Urinary bladder (tissue), 4 donors: ENCODE measurements around the gene TRIM44. TPM values are rescaled to one million over a fixed set of nuclear protein-coding genes. Genes with fewer than 3 reads are reported as not detected.
"Not testable (repeated sequence)": the region's sequence is repeated elsewhere in the genome, so short reads cannot be mapped to it uniquely, and the experiment has no call there.

Experiments
- DNase-seq: peaks from one replicate; pipeline ENCODE4 v3.0.0-alpha.2; 2015; ENCODE audit errors: extremely low spot score
- H3K27ac ChIP-seq: one replicate; pipeline ENCODE4 v1.5.1; 2013; ENCODE audit warnings: low read depth, mild to moderate bottlenecking, moderate library complexity
- H3K36me3 ChIP-seq: one replicate; pipeline ENCODE4 v1.6.1; 2013; ENCODE audit warnings: mild to moderate bottlenecking, moderate library complexity; ENCODE audit not compliant: insufficient read depth
- H3K4me1 ChIP-seq: one replicate; pipeline ENCODE4 v1.6.1; 2013; ENCODE audit warnings: mild to moderate bottlenecking, moderate library complexity; ENCODE audit not compliant: insufficient read depth
- H3K4me3 ChIP-seq: one replicate; pipeline ENCODE4 v1.5.1; 2013; ENCODE audit warnings: low read depth, low read length
- WGBS: extraction: QIAGEN DNeasy Blood & Tissue Kit; methylation state at CpG from one replicate; pipeline ENCODE4 v1.1.7; 2013; 5-methylcytosine and 5-hydroxymethylcytosine counted together
- polyA plus RNA-seq: library from polyadenylated mRNA; stranded (reverse); fragments of 200-250 nt; gene quantifications from one replicate; pipeline ENCODE4 v1.2.3, GENCODE V29; 2013
- total RNA-seq: library from RNA; depleted of rRNA; stranded (reverse); fragments of >200 nt; gene quantifications from one replicate; pipeline ENCODE4 v1.2.3, GENCODE V29; 2014
- donor health status: healthy with polysubstance abuse.
- donor health status: healthy.

Gene TRIM44
- total and polyA plus RNA-seq, 2 donors: 16.0 to 24.3 TPM

DNA sequence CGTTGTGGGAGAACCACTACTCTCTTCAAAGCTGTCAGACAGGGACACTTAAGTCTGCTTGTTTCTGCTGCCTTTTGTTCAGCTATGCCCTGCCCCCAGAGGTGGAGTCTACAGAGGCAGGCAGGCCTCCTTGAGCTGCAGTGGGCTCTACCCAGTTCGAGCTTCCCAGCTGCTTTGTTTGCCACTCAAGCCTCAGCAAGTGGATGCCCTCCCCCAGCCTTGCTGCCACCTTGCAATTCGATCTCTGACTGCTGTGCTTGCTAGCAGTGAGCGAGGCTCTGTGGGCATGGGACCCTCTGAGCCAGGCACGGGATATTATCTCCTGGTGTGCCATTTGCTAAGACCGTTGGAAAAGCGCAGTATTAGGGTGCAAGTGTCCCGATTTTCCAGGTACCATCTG lies 116.4 kb downstream of the TRIM44 start:
- not testable (repeated sequence) for DNase-seq, H3K27ac ChIP-seq, H3K4me1 ChIP-seq, H3K4me3 ChIP-seq, H3K36me3 ChIP-seq
- WGBS: 98% methylated on average over 8 of the region's 8 CpGs

GRCh38 chr11:35779409-35779808 lies 116.8 kb downstream of the TRIM44 start:
- Histone ChIP-seq H3K4me1 (no peaks in the 10 kb centered on the region), H3K36me3 (no peaks in the 10 kb centered on the region), H3K4me3 (no peak overlapping the region), H3K27ac (no peak overlapping the region)
- no peak for DNase-seq
- WGBS: 98% methylated on average over 5 of the region's 5 CpGs

GRCh38 chr11:35780951-35781860 lies 118.6 kb downstream of the TRIM44 start:
- no peak for DNase-seq
- WGBS: 37% methylated on average over 7 of the region's 7 CpGs
- no peak overlapping the region for H3K4me3 ChIP-seq
- no peaks in the 10 kb centered on the region for H3K36me3 ChIP-seq
- no peak overlapping the region for H3K27ac ChIP-seq
- H3K4me1 ChIP-seq: no peaks in the 10 kb centered on the region

GRCh38 chr11:35781861-35782470 lies 119.4 kb downstream of the TRIM44 start:
- H3K27ac ChIP-seq: no peak overlapping the region
- DNase-seq: no peak
- H3K36me3 ChIP-seq: no peaks in the 10 kb centered on the region
- WGBS: 50% methylated on average over 3 of the region's 3 CpGs
- H3K4me3 ChIP-seq: no peak overlapping the region
- H3K4me1 ChIP-seq: no peaks in the 10 kb centered on the region

GRCh38 chr11:35783809-35784208 lies 121.2 kb downstream of the TRIM44 start:
- 89% methylated on average over 3 of the region's 3 CpGs for WGBS

DNA sequence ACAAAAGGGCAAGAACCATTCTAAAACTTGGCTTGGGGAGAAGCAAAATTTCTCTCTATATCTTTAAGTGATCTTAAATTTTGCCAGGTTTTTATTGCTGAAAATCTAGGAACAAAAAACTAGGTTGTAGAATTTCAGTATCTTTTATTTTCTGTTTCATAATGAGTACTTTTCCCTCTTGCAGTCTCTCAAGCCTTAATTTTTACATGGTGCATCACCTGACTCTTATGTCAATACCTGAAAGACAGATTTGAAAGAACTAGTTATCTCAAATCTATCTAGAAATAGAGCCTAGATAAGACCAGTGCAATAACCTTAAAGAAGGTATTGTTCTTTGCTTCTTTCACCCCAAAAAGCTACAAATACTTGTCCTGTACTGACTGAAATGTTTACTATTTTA lies 122.1 kb downstream of the TRIM44 start:
- H3K4me3 ChIP-seq: no peak overlapping the region
- no peak for DNase-seq
- no peaks in the 10 kb centered on the region for H3K36me3 ChIP-seq
- H3K4me1 ChIP-seq: no peaks in the 10 kb centered on the region
- no peak overlapping the region for H3K27ac ChIP-seq

More at GRCh38 chr11:35783809-35784208, 121.2 kb downstream of the TRIM44 start:
- no peak overlapping the region for H3K27ac ChIP-seq
- H3K4me1 ChIP-seq: no peaks in the 10 kb centered on the region
- no peak for DNase-seq
- H3K36me3 ChIP-seq: no peaks in the 10 kb centered on the region
- H3K4me3 ChIP-seq: no peak overlapping the region

DNA sequence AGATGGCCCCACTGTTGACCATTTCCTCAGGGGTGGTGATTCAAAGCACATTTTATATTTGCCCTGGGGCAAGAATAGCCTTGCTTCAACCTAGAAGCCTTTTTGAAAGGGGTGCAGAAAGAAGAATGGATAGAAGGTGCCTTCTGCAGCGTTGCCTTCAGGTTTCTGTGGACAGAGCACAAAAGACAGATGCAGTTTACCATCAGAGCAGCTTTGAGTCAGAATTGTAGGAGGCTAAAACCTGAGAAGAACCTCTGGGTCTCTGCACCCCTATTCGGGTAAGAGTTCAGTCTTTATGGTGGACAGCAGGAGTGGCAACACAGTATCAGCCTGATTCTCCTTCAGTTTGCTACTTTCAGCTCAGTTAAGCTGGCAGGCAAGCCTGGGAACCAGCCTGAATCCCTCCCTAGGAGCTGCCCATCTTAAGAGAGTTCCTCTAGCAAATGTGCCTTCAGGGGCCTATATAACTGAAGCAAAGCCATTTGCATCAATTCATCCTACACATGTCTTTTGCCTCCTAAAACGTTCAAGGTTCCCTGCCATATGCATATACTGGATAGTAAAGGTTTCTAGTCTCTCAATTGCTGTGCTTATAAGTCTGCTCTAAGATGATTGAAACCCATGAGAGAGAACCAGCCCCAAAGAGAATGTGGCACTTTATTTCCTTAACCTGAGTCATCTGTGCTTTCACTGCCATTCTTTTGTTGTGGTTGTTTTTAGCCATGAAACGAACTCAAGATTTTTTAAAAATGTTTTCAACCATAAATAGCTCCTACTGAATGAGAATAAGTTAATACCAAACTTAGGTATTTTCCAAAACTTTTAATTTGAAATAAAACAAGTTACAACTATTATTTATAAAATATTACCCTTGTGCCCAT lies 123.0 kb downstream of the TRIM44 start:
- H3K27ac ChIP-seq: no peak overlapping the region
- H3K4me3 ChIP-seq: no peak overlapping the region
- H3K4me1 ChIP-seq: no peaks in the 10 kb centered on the region
- DNase-seq: no peak
- 76% methylated on average over 4 of the region's 4 CpGs for WGBS
- no peaks in the 10 kb centered on the region for H3K36me3 ChIP-seq

DNA sequence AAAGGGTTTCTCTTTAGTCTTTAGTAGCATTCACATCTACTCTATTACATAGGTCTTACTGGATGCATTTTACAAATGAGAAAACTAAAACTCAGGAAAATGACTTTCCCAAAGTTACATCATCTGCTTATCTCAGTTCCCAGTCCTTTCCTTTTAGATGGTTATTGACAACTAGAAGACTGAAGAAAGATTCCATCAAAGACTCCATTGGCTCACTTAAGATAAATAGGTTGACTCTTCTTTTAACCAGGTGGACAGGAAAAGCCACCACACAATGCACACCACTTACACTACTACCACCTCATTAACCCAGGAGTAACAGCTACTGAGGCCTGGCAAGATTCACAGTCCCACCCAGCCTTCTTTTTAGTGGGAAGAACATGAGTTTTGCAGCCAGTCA lies 123.6 kb downstream of the TRIM44 start:
- no peaks in the 10 kb centered on the region for H3K36me3 ChIP-seq
- no peak overlapping the region for H3K4me3 ChIP-seq
- no peak overlapping the region for H3K27ac ChIP-seq
- no peaks in the 10 kb centered on the region for H3K4me1 ChIP-seq
- DNase-seq: no peak

- no peak overlapping the region for H3K4me3 ChIP-seq
- DNase-seq: no peak
- no peaks in the 10 kb centered on the region for H3K36me3 ChIP-seq
- no peak overlapping the region for H3K27ac ChIP-seq
- H3K4me1 ChIP-seq: no peaks in the 10 kb centered on the region
- 77% methylated on average over 7 of the region's 7 CpGs for WGBS
Observed at GRCh38 chr11:35787013-35787504, 124.5 kb downstream of the TRIM44 start.

DNA sequence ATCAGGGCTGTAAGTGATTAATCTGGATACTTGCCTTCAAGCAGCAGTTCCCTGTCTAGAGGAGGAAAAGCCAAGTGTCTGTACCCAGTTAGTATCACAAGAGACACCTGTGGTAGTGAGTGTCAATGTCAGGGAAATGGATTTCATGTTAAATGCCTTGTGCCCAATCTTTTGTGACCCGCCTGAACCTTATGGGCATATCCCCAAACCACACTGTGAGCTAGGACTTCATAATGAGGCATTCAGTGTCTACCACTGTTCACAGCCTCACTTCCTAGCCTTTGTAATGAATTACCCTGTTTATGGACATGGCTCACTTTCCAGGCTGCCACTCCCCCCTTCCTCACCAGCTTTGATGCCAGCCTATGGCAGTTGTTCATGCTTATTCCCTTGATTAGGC lies 125.1 kb downstream of the TRIM44 start:
- H3K36me3 ChIP-seq: no peaks in the 10 kb centered on the region
- no peak overlapping the region for H3K4me3 ChIP-seq
- H3K27ac ChIP-seq: no peak overlapping the region
- H3K4me1 ChIP-seq: no peaks in the 10 kb centered on the region
- DNase-seq: no peak
- 95% methylated on average over 1 of the region's 1 CpG for WGBS

GRCh38 chr11:35791088-35791958 lies 128.7 kb downstream of the TRIM44 start:
- Histone ChIP-seq H3K36me3 (no peaks in the 10 kb centered on the region), H3K4me3 (no peak overlapping the region), H3K4me1 (no peaks in the 10 kb centered on the region), H3K27ac (no peak overlapping the region)
- DNase-seq: no peak
- WGBS: 64% methylated on average over 6 of the region's 6 CpGs

DNA sequence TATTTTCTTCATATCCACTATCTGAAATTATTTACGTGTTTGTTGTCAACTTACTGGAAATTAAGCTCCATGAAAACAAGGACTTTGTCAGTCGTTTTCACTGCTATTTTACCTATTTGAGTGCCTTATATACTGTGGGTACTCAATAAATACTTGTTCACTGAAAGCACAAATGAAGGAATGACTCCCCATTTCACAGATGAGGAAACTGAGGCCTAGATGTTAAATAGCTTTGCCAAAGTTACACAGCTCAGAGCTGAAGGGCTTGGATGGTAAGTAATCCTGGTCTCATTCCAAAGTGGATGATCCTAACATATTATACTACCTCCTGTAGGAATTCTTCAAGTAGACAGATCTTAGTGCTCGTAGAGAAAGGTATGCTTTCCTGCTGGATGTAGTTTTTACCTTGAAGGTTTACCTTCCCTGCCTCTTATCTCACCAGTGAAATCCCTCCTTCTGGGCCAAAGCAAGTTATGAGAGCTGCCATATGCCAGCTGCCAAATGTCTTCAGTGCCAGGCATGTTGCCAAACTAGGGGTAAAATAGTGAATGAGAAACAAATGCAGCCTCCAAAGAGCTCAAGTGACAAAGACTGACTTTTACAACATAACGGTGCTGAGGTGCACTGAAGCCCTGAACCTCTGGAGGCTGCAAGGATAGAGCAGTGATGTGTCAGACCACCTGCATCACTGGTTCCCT lies 129.7 kb downstream of the TRIM44 start:
- H3K36me3 ChIP-seq: no peaks in the 10 kb centered on the region
- H3K4me1 ChIP-seq: no peaks in the 10 kb centered on the region
- DNase-seq: no peak
- 86% methylated on average over 4 of the region's 4 CpGs for WGBS
- H3K4me3 ChIP-seq: no peak overlapping the region
- H3K27ac ChIP-seq: no peak overlapping the region
